Caco-2 (cell line): Measurements from ENCODE around the gene GJB1. TPM values are rescaled to one million over a fixed set of nuclear protein-coding genes. Genes with fewer than 3 reads are reported as not detected.

ENCODE experiments used
- BruUV-seq: library from RNA; stranded (reverse); fragments of 400-500 nt; replicated peaks from 2 replicates; lab custom pipeline; 2021; lab: Mats Ljungman, UMichigan
- CTCF ChIA-PET: fragments of 300-600 bp; sonication (Branson Sonifier 250); formaldehyde crosslinking; loops from one replicate; lab custom pipeline; 2022; ENCODE audit warnings: antibody characterized with exemption; lab: Charles Lee
- POLR2A ChIA-PET: fragments of 300-600 bp; sonication (Branson Sonifier 250); formaldehyde crosslinking; loops from one replicate; lab custom pipeline; 2022; ENCODE audit warnings: antibody characterized with exemption; lab: Charles Lee
- DNase-seq, 2 experiments: peaks; one replicate each; pipeline versions ENCODE4 v3.0.0 to v3.0.0-alpha.2; 2020 to 2022
- H3K27me3 ChIP-seq: replicated peaks from 2 replicates; pipeline ENCODE4 v1.6.0; 2011; ENCODE audit warnings: low read length; ENCODE audit not compliant: control insufficient read depth, insufficient read depth
- H3K36me3 ChIP-seq: 2 replicates; pipeline ENCODE4 v1.5.1; 2011; ENCODE audit warnings: low read length; ENCODE audit not compliant: control insufficient read depth, insufficient read depth
- H3K4me1 ChIP-seq: fragments of 250-450 bp; sonication (Bioruptor Pico); 2 replicates; pipeline ENCODE4 v1.5.1; 2020; ENCODE audit warnings: mild to moderate bottlenecking
- H3K4me3 ChIP-seq: 2 replicates; pipeline ENCODE4 v1.5.1; 2011; ENCODE audit warnings: low read depth, mild to moderate bottlenecking, control low read depth, low read length
- H3K9me3 ChIP-seq: fragments of 250-450 bp; sonication (Bioruptor Pico); 2 replicates; pipeline ENCODE4 v1.5.1; 2020; ENCODE audit warnings: mild to moderate bottlenecking, moderate library complexity
- H3K27ac Mint-ChIP-seq: one replicate; pipeline ENCODE4 v1.8.0; 2022; ENCODE audit warnings: mixed read lengths; ENCODE audit not compliant: unreplicated experiment
- H3K27me3 Mint-ChIP-seq: one replicate; pipeline ENCODE4 v1.8.0; 2022; ENCODE audit warnings: mixed read lengths; ENCODE audit not compliant: insufficient read depth, unreplicated experiment
- H3K36me3 Mint-ChIP-seq: one replicate; pipeline ENCODE4 v1.8.0; 2022; ENCODE audit warnings: mild to moderate bottlenecking, mixed read lengths; ENCODE audit not compliant: insufficient read depth, unreplicated experiment
- H3K4me1 Mint-ChIP-seq: one replicate; pipeline ENCODE4 v1.8.0; 2022; ENCODE audit warnings: low read depth, mixed read lengths; ENCODE audit not compliant: unreplicated experiment
- H3K4me3 Mint-ChIP-seq: one replicate; pipeline ENCODE4 v1.8.0; 2022; ENCODE audit warnings: mild to moderate bottlenecking, moderate library complexity, mixed read lengths; ENCODE audit not compliant: unreplicated experiment
- H3K9me3 Mint-ChIP-seq: one replicate; pipeline ENCODE4 v1.8.0; 2022; ENCODE audit warnings: mixed read lengths; ENCODE audit not compliant: unreplicated experiment
- intact Hi-C: fragments of 100-400 bp; cut with micrococcal nuclease; formaldehyde crosslinking; loops from one replicate; pipeline ENCODE4 v1.10.0; 2022; ENCODE audit not compliant: unreplicated experiment
- total RNA-seq: library from RNA; stranded (reverse); gene quantifications from 2 replicates; pipeline ENCODE4 v1.2.3, GENCODE V29; 2022
- TF ChIP-seq, protein P1 (sequence below), 2 experiments: fragments of 200-600 bp in 1 of 2; IDR thresholded peaks; 1 replicate in 1 of 2; 2 replicates in 1 of 2; pipeline versions ENCODE4 v1.5.1 to v1.8.0; 2011 to 2022; ENCODE audit warnings: antibody characterized with exemption in 1 of 2, control low read depth in 1 of 2, inconsistent platforms in 1 of 2, low read depth in 1 of 2, low read length in 1 of 2, mild to moderate bottlenecking in 1 of 2, moderate library complexity in 1 of 2; ENCODE audit not compliant: insufficient read depth in 1 of 2, severe bottlenecking in 1 of 2, unreplicated experiment in 1 of 2

The GJB1 gene
- total RNA-seq, 1 experiment from 2014 or later: 37.6 TPM

GRCh38 chrX:71221145-71221544 lies 1.9 kb upstream of the GJB1 start:
- H3K4me3 ChIP-seq: no peak overlapping the region
- H3K9me3 Mint-ChIP-seq: no peaks in the 10 kb centered on the region
- DNase-seq: no peak
- no peaks in the 10 kb centered on the region for H3K27me3 Mint-ChIP-seq
- no peak overlapping the region for H3K27ac Mint-ChIP-seq
- POLR2A ChIA-PET: no interaction called here
- H3K36me3 Mint-ChIP-seq: peaks cover 20% of the 10 kb centered on the region
- H3K27me3 ChIP-seq: no peaks in the 10 kb centered on the region
- intact Hi-C loops: no loop called here
- no peaks in the 10 kb centered on the region for H3K36me3 ChIP-seq
- TF ChIP-seq, protein P1, sequence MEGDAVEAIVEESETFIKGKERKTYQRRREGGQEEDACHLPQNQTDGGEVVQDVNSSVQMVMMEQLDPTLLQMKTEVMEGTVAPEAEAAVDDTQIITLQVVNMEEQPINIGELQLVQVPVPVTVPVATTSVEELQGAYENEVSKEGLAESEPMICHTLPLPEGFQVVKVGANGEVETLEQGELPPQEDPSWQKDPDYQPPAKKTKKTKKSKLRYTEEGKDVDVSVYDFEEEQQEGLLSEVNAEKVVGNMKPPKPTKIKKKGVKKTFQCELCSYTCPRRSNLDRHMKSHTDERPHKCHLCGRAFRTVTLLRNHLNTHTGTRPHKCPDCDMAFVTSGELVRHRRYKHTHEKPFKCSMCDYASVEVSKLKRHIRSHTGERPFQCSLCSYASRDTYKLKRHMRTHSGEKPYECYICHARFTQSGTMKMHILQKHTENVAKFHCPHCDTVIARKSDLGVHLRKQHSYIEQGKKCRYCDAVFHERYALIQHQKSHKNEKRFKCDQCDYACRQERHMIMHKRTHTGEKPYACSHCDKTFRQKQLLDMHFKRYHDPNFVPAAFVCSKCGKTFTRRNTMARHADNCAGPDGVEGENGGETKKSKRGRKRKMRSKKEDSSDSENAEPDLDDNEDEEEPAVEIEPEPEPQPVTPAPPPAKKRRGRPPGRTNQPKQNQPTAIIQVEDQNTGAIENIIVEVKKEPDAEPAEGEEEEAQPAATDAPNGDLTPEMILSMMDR (IDR thresholded peaks at IDR 0.05; ENCODE audit: insufficient read depth in 1 of 2, low read depth in 1 of 2, low read length in 1 of 2, severe bottlenecking in 1 of 2, unreplicated experiment in 1 of 2): no peak
- no peaks in the 10 kb centered on the region for H3K9me3 ChIP-seq
- peaks cover 20% of the 10 kb centered on the region for H3K4me1 ChIP-seq
- CTCF ChIA-PET: no interaction called here
- H3K4me3 Mint-ChIP-seq: no peak overlapping the region
- H3K4me1 Mint-ChIP-seq: peaks cover 26% of the 10 kb centered on the region
- BruUV-seq: no TSS peak

- Mint-ChIP-seq H3K4me3 (no peak overlapping the region), H3K4me1 (peaks cover 18% of the 10 kb centered on the region), H3K27ac (no peak overlapping the region), H3K9me3 (no peaks in the 10 kb centered on the region), H3K36me3 (peaks cover 6% of the 10 kb centered on the region), H3K27me3 (no peaks in the 10 kb centered on the region)
- Histone ChIP-seq H3K36me3 (no peaks in the 10 kb centered on the region), H3K4me3 (no peak overlapping the region), H3K9me3 (no peaks in the 10 kb centered on the region), H3K27me3 (no peaks in the 10 kb centered on the region), H3K4me1 (peaks cover 29% of the 10 kb centered on the region)
- BruUV-seq: no TSS peak
- TF ChIP-seq, protein P1 (IDR thresholded peaks at IDR 0.05; ENCODE audit: insufficient read depth in 1 of 2, low read depth in 1 of 2, low read length in 1 of 2, severe bottlenecking in 1 of 2, unreplicated experiment in 1 of 2): no peak
- POLR2A ChIA-PET: no interaction called here
- DNase-seq: no peak
- intact Hi-C loops: no loop called here
- CTCF ChIA-PET: no interaction called here
These were observed 1.2 kb downstream of the GJB1 start for GRCh38 chrX:71224098-71224708.

- no peaks in the 10 kb centered on the region for H3K9me3 Mint-ChIP-seq
- no peak overlapping the region for H3K4me3 Mint-ChIP-seq
- TSS peak; percentile 56 for BruUV-seq
- Histone ChIP-seq H3K9me3 (no peaks in the 10 kb centered on the region), H3K4me3 (no peak overlapping the region), H3K36me3 (no peaks in the 10 kb centered on the region), H3K4me1 (peaks cover 29% of the 10 kb centered on the region), H3K27me3 (no peaks in the 10 kb centered on the region)
- intact Hi-C loops: no loop called here
- POLR2A ChIA-PET: no interaction called here
- CTCF ChIA-PET: no interaction called here
- peak overlapping the region; percentile 6 for H3K27ac Mint-ChIP-seq
- peak in 1 of 2 experiments; percentile 34 for DNase-seq
- TF ChIP-seq, protein P1 (IDR thresholded peaks at IDR 0.05; ENCODE audit: insufficient read depth in 1 of 2, low read depth in 1 of 2, low read length in 1 of 2, severe bottlenecking in 1 of 2, unreplicated experiment in 1 of 2): no peak
- peaks cover 6% of the 10 kb centered on the region for H3K36me3 Mint-ChIP-seq
- peaks cover 18% of the 10 kb centered on the region for H3K4me1 Mint-ChIP-seq
- H3K27me3 Mint-ChIP-seq: no peaks in the 10 kb centered on the region
These were observed 2.0 kb downstream of the GJB1 start for GRCh38 chrX:71225009-71225408.
